ENCODE results near the gene SPATA13. TPM values are rescaled to one million over a fixed set of nuclear protein-coding genes. Genes with fewer than 3 reads are reported as not detected.
A peak's percentile ranks its signal among the peaks of the same experiment; 100 is the strongest.

SPATA13 gene
- total RNA-seq, 4 donors from 2014 or later, result 20.0 to 47.4 (median 27.6) TPM

DNA sequence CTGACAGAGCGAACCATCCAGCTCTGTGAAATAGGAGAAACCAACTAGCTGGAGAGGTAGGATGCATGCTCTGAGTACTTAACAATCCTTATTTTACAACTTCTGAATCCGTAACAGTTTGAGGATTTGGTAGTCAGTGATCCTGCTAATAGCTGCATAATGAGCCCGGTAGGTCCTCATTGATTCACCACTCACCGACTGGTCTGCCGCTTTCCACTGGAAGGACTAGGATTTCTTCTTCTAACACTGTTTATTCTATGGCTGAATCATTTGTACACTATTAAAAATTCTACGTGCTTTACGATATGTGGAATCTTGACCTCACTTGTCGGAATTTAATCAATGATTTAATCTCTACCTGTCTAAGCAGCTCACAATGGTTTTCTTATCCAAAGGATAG lies 33.9 kb downstream of the SPATA13 start:
- H3K36me3 ChIP-seq, result no peaks in the 10 kb centered on the region
- TF ChIP-seq, protein P1, sequence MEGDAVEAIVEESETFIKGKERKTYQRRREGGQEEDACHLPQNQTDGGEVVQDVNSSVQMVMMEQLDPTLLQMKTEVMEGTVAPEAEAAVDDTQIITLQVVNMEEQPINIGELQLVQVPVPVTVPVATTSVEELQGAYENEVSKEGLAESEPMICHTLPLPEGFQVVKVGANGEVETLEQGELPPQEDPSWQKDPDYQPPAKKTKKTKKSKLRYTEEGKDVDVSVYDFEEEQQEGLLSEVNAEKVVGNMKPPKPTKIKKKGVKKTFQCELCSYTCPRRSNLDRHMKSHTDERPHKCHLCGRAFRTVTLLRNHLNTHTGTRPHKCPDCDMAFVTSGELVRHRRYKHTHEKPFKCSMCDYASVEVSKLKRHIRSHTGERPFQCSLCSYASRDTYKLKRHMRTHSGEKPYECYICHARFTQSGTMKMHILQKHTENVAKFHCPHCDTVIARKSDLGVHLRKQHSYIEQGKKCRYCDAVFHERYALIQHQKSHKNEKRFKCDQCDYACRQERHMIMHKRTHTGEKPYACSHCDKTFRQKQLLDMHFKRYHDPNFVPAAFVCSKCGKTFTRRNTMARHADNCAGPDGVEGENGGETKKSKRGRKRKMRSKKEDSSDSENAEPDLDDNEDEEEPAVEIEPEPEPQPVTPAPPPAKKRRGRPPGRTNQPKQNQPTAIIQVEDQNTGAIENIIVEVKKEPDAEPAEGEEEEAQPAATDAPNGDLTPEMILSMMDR (IDR thresholded peaks at IDR 0.05), result no peak
- TF ChIP-seq POLR2A (IDR thresholded peaks at IDR 0.05), result no peak
- no peak for DNase-seq
- H3K27ac ChIP-seq, result no peak overlapping the region
- H3K27me3 ChIP-seq, result no peaks in the 10 kb centered on the region
- H3K4me3 ChIP-seq, result no peak overlapping the region
- intact Hi-C loops (cut with DNase I; ENCODE audit: low total_unique reads), result no loop called here
- H3K9me3 ChIP-seq, result no peaks in the 10 kb centered on the region
- H3K4me1 ChIP-seq, result no peaks in the 10 kb centered on the region

DNA sequence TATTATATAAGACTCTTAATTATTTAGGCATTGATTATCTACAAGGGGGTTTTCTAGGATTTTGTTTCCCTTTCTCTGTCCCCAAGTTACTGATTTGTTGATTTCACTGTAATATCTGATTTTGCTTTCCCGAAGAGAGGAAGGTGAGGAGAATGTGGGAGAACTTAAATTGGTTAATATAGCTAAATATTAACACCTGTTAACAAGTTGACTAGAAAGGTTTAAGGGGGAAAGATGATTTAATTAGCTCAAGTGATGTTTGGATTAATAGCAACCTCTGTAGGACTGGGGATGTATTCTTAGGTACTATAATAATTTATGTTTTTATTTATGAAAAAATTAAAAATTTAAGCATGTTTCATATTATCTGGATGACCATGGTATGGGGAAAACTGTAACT lies 35.1 kb downstream of the SPATA13 start:
- no peak for TF ChIP-seq POLR2A (IDR thresholded peaks at IDR 0.05)
- TF ChIP-seq, protein P1 (IDR thresholded peaks at IDR 0.05), result no peak
- no peak overlapping the region for H3K4me3 ChIP-seq
- H3K4me1 ChIP-seq, result no peaks in the 10 kb centered on the region
- intact Hi-C loops (cut with DNase I; ENCODE audit: low total_unique reads), result no loop called here
- no peaks in the 10 kb centered on the region for H3K27me3 ChIP-seq
- H3K9me3 ChIP-seq, result no peaks in the 10 kb centered on the region
- DNase-seq, result no peak
- no peaks in the 10 kb centered on the region for H3K36me3 ChIP-seq
- H3K27ac ChIP-seq, result no peak overlapping the region

DNA sequence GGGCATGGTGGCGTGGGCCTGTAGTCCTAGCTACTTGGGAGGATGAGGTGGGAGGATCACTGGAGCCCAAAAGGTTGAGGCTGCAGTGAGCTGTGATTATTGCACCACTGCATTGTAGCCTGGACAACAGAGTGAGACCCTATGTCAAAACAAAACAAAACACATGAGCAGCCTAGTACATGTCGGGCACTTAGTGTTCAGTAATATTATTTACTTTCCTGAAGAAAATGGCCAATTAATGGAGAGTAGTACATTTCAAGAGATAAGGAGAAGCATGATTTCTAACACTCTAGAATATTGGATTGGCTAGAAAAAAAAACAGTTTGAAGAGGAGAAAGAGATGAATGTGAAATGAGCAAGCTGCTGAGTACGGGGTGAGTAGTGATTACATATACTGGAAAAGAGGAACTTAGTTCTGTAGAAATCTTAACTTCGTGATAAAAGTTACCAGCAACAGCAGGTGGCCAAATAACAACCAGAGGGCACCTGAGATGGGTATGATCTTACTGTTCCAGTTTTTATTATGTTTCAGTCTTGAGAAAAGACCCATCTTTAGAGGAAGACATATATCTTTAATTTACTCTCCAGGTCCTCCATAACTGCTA lies 36.2 kb downstream of the SPATA13 start:
- intact Hi-C loops (cut with DNase I; ENCODE audit: low total_unique reads), result no loop called here
- Histone ChIP-seq H3K27me3 (no peaks in the 10 kb centered on the region), H3K36me3 (no peaks in the 10 kb centered on the region), H3K27ac (no peak overlapping the region), H3K4me3 (no peak overlapping the region), H3K4me1 (no peaks in the 10 kb centered on the region), H3K9me3 (no peaks in the 10 kb centered on the region)
- no peak for DNase-seq
- TF ChIP-seq, protein P1 (IDR thresholded peaks at IDR 0.05), result no peak
- no peak for TF ChIP-seq POLR2A (IDR thresholded peaks at IDR 0.05)

DNA sequence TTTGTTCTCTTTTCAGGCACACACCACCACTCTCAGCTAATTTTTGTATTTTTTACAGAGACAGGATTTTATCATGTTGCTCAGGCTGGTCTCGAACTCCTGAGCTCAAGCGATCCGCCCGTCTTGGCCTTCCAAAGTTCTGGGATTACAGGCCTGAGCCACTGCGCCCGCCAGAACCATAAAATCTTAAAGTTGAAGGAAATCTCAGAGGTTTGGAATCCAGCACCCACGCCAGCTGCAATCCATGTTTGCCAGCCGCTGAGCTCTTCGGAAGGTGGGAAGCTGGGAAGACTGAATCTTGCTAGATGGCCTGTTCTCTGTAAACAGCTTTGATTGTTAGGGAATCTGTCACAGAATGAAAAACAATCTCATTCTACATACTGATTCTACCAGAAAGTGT lies 38.5 kb downstream of the SPATA13 start:
- intact Hi-C loops (cut with DNase I; ENCODE audit: low total_unique reads), result no loop called here
- peak overlapping the region; percentile 56 to 71 for H3K27ac ChIP-seq
- H3K9me3 ChIP-seq, result no peaks in the 10 kb centered on the region
- peak; percentile 56 to 78 for DNase-seq
- no peaks in the 10 kb centered on the region for H3K27me3 ChIP-seq
- no peak overlapping the region for H3K4me3 ChIP-seq
- H3K4me1 ChIP-seq, result no peaks in the 10 kb centered on the region
- TF ChIP-seq, protein P1 (IDR thresholded peaks at IDR 0.05), result no peak
- TF ChIP-seq POLR2A (IDR thresholded peaks at IDR 0.05), result no peak
- no peaks in the 10 kb centered on the region for H3K36me3 ChIP-seq

DNA sequence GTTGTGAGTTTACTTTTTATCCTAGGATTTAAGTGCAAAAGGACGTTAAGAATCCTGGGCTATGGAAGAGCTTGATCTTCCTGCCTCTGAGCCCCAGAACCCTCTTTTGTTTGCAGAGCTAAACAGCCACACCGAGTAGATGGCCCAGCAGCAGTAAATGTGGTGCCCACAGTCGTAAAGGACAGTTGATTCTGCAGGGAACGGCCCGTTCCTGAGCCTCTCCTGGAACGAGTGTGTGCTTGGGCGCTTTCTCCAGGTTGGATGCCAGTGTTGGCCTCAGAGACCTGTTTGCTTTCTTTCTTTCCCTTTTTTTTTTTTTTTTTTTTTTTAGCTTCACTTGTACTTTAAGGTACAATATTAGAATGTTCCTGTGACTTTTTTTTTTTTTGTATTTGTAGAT lies 41.7 kb downstream of the SPATA13 start:
- Histone ChIP-seq H3K4me3 (no peak overlapping the region), H3K27me3 (no peaks in the 10 kb centered on the region), H3K4me1 (no peaks in the 10 kb centered on the region), H3K27ac (no peak overlapping the region), H3K9me3 (no peaks in the 10 kb centered on the region), H3K36me3 (no peaks in the 10 kb centered on the region)
- TF ChIP-seq POLR2A (IDR thresholded peaks at IDR 0.05), result no peak
- TF ChIP-seq, protein P1 (IDR thresholded peaks at IDR 0.05), result no peak
- intact Hi-C loops (cut with DNase I; ENCODE audit: low total_unique reads), result no loop called here
- no peak for DNase-seq

Measured in uterus (tissue), 4 donors.